Activated naive CD4-positive, alpha-beta T cell treated with anti-CD3 and anti-CD28 coated beads, Interleukin-2, amount 10 ng/mL, durations not matched to agents 7 days and 5 days (primary cell): Measurements from ENCODE around the gene PPIP5K1.

ENCODE experiments used
- CTCF ChIA-PET: fragments of 350-600 bp; sonication (Branson Sonifier 250); formaldehyde crosslinking; loops from one replicate; lab custom pipeline; 2021; ENCODE audit warnings: antibody characterized with exemption; lab: Charles Lee
- DNase-seq: peaks from one replicate; pipeline ENCODE4 v3.0.0-alpha.2; 2020
- H3K27ac Mint-ChIP-seq: one replicate; pipeline ENCODE4 v1.8.0; 2021; ENCODE audit warnings: mild to moderate bottlenecking, moderate library complexity, mixed read lengths
- H3K27me3 Mint-ChIP-seq: one replicate; pipeline ENCODE4 v1.8.0; 2021; ENCODE audit warnings: mild to moderate bottlenecking, mixed read lengths
- H3K36me3 Mint-ChIP-seq: one replicate; pipeline ENCODE4 v1.8.0; 2021; ENCODE audit warnings: mixed read lengths
- H3K4me1 Mint-ChIP-seq: one replicate; pipeline ENCODE4 v1.8.0; 2021; ENCODE audit warnings: mixed read lengths
- H3K4me3 Mint-ChIP-seq: one replicate; pipeline ENCODE4 v1.8.0; 2021; ENCODE audit warnings: mild to moderate bottlenecking, moderate library complexity, mixed read lengths
- H3K9me3 Mint-ChIP-seq: one replicate; pipeline ENCODE4 v1.8.0; 2021; ENCODE audit warnings: mixed read lengths

The PPIP5K1 gene

DNA sequence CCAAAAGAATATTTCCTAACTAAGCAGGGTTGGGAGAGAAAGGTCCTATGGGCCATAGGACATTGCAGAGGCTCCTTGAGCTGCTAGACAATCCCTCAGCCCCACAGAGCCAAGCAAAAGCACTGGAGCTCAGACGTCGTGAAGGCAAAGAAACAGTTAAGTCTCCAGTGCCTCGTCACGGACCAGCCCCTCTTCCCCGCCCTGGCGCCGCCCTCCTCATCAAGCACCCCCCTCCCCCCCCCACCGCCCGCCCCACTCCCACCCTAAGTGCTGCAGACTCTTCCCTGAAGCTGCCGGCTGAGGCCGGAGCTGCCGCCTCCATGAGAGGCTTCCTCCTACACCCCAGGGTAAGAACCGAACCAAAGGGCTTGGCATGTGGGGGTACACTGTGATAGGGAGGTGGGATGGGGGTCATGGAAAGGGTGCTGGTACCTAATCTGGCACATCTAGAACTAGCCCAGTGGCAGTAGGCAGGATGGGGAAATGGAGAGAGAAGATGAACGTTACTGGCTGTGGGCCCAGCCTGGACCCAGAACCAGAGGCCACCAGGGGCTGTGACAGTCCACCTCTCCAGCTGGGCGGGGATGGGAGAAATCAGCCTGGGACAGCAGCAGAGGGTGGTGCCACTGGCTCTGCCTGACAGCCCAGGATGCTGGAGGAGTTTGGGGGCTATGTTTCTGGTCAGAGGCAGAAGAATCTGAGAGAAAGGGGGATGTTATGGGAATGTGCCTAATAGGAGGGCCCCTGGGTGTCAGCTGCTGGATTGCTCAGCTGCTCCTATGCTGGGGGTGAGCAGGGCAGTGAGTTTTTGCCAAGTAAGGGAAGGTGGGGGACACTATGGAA lies 72.4 kb downstream of the PPIP5K1 start, which contains the start of gene MAP1A:
Gene MAP1A, plus strand, starts transcription at position 255 of the 843 bp plus-strand sequence. CDS start 3,866 bp downstream, outside the sequence.
- CTCF ChIA-PET: interaction anchor here (0.6 to 1.7 kb wide), 2 partner anchors 34 to 596 kb away, joined by 3 to 5 read pairs; no protein-coding TSS in a partner anchor
- H3K27me3 Mint-ChIP-seq: peaks cover 56% of the 10 kb centered on the region
- no peak within 1 kb of the TSS for H3K27ac Mint-ChIP-seq
- H3K36me3 Mint-ChIP-seq: peaks cover 11% of the 10 kb centered on the region
- DNase-seq: no peak
- H3K4me3 Mint-ChIP-seq: no peak within 1 kb of the TSS
- no peaks in the 10 kb centered on the region for H3K9me3 Mint-ChIP-seq
- H3K4me1 Mint-ChIP-seq: peaks cover 60% of the 10 kb centered on the region

GRCh38 chr15:43516801-43517353 lies 73.1 kb downstream of the PPIP5K1 start:
- no peak overlapping the region for H3K4me3 Mint-ChIP-seq
- H3K27ac Mint-ChIP-seq: no peak overlapping the region
- no peaks in the 10 kb centered on the region for H3K9me3 Mint-ChIP-seq
- H3K4me1 Mint-ChIP-seq: peaks cover 67% of the 10 kb centered on the region
- peaks cover 63% of the 10 kb centered on the region for H3K27me3 Mint-ChIP-seq
- H3K36me3 Mint-ChIP-seq: peaks cover 12% of the 10 kb centered on the region
- CTCF ChIA-PET: interaction anchor here (1.7 kb wide), 1 partner anchor 33 kb away, joined by 5 read pairs; no protein-coding TSS in a partner anchor
- DNase-seq: no peak

DNA sequence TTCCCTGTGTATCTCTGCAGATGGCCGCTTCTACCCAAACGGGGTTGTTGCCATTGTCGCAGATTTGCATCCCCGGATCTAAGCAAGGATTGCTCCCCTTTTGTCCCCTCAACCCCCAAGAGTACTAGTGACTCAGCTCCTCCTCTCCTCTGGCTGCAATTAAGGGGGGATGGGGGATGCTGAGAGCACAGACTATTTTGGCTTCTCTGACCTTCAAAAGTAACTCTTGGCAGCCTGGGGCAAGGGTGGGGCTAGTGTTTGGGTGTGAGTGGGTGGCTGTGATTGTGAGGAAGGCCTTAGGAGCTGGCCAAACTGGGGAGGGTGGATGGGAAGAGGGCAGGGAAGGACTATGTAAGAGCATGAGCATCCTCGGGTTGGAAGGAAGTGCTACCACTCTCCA lies 73.8 kb downstream of the PPIP5K1 start:
- Mint-ChIP-seq H3K9me3 (no peaks in the 10 kb centered on the region), H3K4me3 (no peak overlapping the region), H3K27ac (peak overlapping the region; percentile 58), H3K4me1 (peaks cover 74% of the 10 kb centered on the region), H3K36me3 (peaks cover 12% of the 10 kb centered on the region), H3K27me3 (peaks cover 60% of the 10 kb centered on the region)
- CTCF ChIA-PET: interaction anchor here (1.2 to 1.7 kb wide), 2 partner anchors 32 to 291 kb away, joined by 3 to 5 read pairs; no protein-coding TSS in a partner anchor
- DNase-seq: no peak

DNA sequence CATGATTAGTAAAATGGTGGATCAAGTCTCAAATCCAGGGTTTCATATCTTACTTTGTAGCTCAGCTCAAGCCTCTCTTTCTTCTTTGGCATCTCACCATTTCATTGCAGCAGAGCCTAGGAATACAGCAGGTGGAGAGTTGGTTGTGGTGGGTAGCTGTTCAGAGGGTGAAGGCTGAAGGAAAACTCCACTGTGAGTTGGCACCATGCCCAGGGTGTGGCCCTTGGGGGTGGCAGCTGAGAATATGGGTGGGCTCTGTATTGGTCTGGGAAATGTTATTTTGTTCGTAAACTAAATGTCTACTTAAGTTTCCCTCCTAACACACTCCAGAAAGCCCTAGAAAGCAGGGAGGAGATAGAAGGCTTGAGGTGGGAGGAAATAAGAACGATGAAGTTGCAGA lies 74.3 kb downstream of the PPIP5K1 start:
- CTCF ChIA-PET: interaction anchor here (1.2 to 5.9 kb wide), 4 partner anchors 16 to 290 kb away, joined by 3 to 43 read pairs (median 4); no protein-coding TSS in a partner anchor
- Mint-ChIP-seq H3K36me3 (peaks cover 12% of the 10 kb centered on the region), H3K27ac (no peak overlapping the region), H3K4me1 (peaks cover 77% of the 10 kb centered on the region), H3K4me3 (no peak overlapping the region), H3K9me3 (no peaks in the 10 kb centered on the region), H3K27me3 (peaks cover 60% of the 10 kb centered on the region)
- DNase-seq: no peak

GRCh38 chr15:43514241-43515057 lies 75.6 kb downstream of the PPIP5K1 start:
- Mint-ChIP-seq H3K27me3 (peaks cover 48% of the 10 kb centered on the region), H3K4me1 (peaks cover 89% of the 10 kb centered on the region), H3K27ac (peak overlapping the region; percentile 81), H3K4me3 (peak overlapping the region; percentile 24), H3K9me3 (no peaks in the 10 kb centered on the region), H3K36me3 (peaks cover 12% of the 10 kb centered on the region)
- peak; percentile 62 for DNase-seq
- CTCF ChIA-PET: interaction anchor here (0.6 to 5.9 kb wide), 11 partner anchors 8 to 184 kb away, joined by 3 to 43 read pairs (median 4); partner anchors contain the start of gene LCMT2

- peaks cover 12% of the 10 kb centered on the region for H3K36me3 Mint-ChIP-seq
- peaks cover 88% of the 10 kb centered on the region for H3K4me1 Mint-ChIP-seq
- H3K27me3 Mint-ChIP-seq: peaks cover 39% of the 10 kb centered on the region
- H3K27ac Mint-ChIP-seq: peak overlapping the region; percentile 81
- DNase-seq: no peak
- CTCF ChIA-PET: interaction anchor here (0.6 to 5.9 kb wide), 7 partner anchors 9 to 137 kb away, joined by 3 to 43 read pairs (median 6); no protein-coding TSS in a partner anchor
- no peaks in the 10 kb centered on the region for H3K9me3 Mint-ChIP-seq
- H3K4me3 Mint-ChIP-seq: peak overlapping the region; percentile 24
Measured at GRCh38 chr15:43513550-43513949, 76.5 kb downstream of the PPIP5K1 start.

- Mint-ChIP-seq H3K9me3 (no peaks in the 10 kb centered on the region), H3K4me3 (peak overlapping the region; percentile 91), H3K27ac (peak overlapping the region; percentile 60), H3K27me3 (peaks cover 16% of the 10 kb centered on the region), H3K4me1 (peaks cover 70% of the 10 kb centered on the region), H3K36me3 (peaks cover 10% of the 10 kb centered on the region)
- DNase-seq: peak; percentile 54
- CTCF ChIA-PET: interaction anchor here (0.6 to 5.9 kb wide), 14 partner anchors 11 to 286 kb away, joined by 3 to 43 read pairs (median 4); partner anchors contain the start of genes ELL3, TUBGCP4 and ZSCAN29
Measured at GRCh38 chr15:43511012-43511885, 78.8 kb downstream of the PPIP5K1 start.

GRCh38 chr15:43510200-43511011 lies 79.6 kb downstream of the PPIP5K1 start:
- H3K9me3 Mint-ChIP-seq: no peaks in the 10 kb centered on the region
- DNase-seq: peak; percentile 98
- H3K36me3 Mint-ChIP-seq: peaks cover 3% of the 10 kb centered on the region
- peaks cover 62% of the 10 kb centered on the region for H3K4me1 Mint-ChIP-seq
- H3K4me3 Mint-ChIP-seq: peak overlapping the region; percentile 91
- peak overlapping the region; percentile 96 for H3K27ac Mint-ChIP-seq
- H3K27me3 Mint-ChIP-seq: peaks cover 9% of the 10 kb centered on the region
- CTCF ChIA-PET: interaction anchor here (0.6 to 5.9 kb wide), 10 partner anchors 10 to 266 kb away, joined by 3 to 43 read pairs (median 5); partner anchors contain the start of genes ELL3, TUBGCP4 and ZSCAN29

GRCh38 chr15:43509660-43510199 lies 80.3 kb downstream of the PPIP5K1 start:
- peaks cover 3% of the 10 kb centered on the region for H3K36me3 Mint-ChIP-seq
- H3K4me1 Mint-ChIP-seq: peaks cover 57% of the 10 kb centered on the region
- H3K27me3 Mint-ChIP-seq: peaks cover 9% of the 10 kb centered on the region
- H3K4me3 Mint-ChIP-seq: peak overlapping the region; percentile 91
- H3K9me3 Mint-ChIP-seq: no peaks in the 10 kb centered on the region
- H3K27ac Mint-ChIP-seq: peak overlapping the region; percentile 96
- no peak for DNase-seq
- CTCF ChIA-PET: interaction anchor here (0.7 to 5.9 kb wide), 5 partner anchors 9 to 139 kb away, joined by 3 to 43 read pairs (median 6); partner anchors contain the start of genes TUBGCP4 and ZSCAN29

GRCh38 chr15:43508991-43509659 lies 80.9 kb downstream of the PPIP5K1 start:
- Mint-ChIP-seq H3K27ac (no peak overlapping the region), H3K36me3 (peaks cover 3% of the 10 kb centered on the region), H3K9me3 (no peaks in the 10 kb centered on the region), H3K27me3 (peaks cover 9% of the 10 kb centered on the region), H3K4me3 (peak overlapping the region; percentile 91), H3K4me1 (peaks cover 51% of the 10 kb centered on the region)
- CTCF ChIA-PET: interaction anchor here (0.7 to 1.6 kb wide), 2 partner anchors 64 to 68 kb away, joined by 3 to 6 read pairs; no protein-coding TSS in a partner anchor
- DNase-seq: no peak

GRCh38 chr15:43508421-43508820 lies 81.6 kb downstream of the PPIP5K1 start:
- H3K27ac Mint-ChIP-seq: no peak overlapping the region
- CTCF ChIA-PET: no interaction called here
- no peaks in the 10 kb centered on the region for H3K9me3 Mint-ChIP-seq
- H3K4me3 Mint-ChIP-seq: no peak overlapping the region
- peaks cover 1% of the 10 kb centered on the region for H3K36me3 Mint-ChIP-seq
- no peak for DNase-seq
- H3K27me3 Mint-ChIP-seq: peaks cover 9% of the 10 kb centered on the region
- H3K4me1 Mint-ChIP-seq: peaks cover 44% of the 10 kb centered on the region
